Activated CD8-positive, alpha-beta memory T cell treated with anti-CD3 and anti-CD28 coated beads, Interleukin-2, amount 50 U/mL, for 1 hour (primary cell): ENCODE data around the gene CNTN1.

Source experiments
- DNase-seq: peaks from one replicate; pipeline ENCODE4 v3.0.0-alpha.2; 2020; ENCODE audit errors: extremely low read depth

The CNTN1 gene

GRCh38 chr12:40768125-40768864 lies 76.1 kb downstream of the CNTN1 start:
- DNase-seq: no peak

- no peak for DNase-seq
These were observed 77.6 kb downstream of the CNTN1 start for GRCh38 chr12:40769846-40770245.

GRCh38 chr12:40770781-40771180 lies 78.5 kb downstream of the CNTN1 start:
- DNase-seq: no peak

DNA sequence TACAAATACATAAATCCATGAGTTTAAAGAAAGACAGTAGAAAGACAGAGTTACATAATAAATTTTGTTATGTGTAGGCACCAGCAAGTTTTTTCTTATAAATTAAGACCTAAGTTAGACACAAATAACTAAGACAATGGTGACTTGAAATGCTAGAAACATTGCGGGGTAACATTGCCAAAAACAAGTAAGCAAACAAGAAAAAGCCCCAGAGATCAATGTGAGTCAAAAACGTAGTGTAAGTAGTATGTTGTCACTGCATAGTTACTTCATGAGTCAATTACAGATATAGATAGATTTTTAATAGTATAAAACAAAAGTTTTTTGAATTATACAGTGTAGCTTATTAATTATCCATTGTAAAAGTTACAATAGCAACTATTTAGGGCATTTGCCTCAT lies 83.4 kb downstream of the CNTN1 start:
- DNase-seq: no peak

DNA sequence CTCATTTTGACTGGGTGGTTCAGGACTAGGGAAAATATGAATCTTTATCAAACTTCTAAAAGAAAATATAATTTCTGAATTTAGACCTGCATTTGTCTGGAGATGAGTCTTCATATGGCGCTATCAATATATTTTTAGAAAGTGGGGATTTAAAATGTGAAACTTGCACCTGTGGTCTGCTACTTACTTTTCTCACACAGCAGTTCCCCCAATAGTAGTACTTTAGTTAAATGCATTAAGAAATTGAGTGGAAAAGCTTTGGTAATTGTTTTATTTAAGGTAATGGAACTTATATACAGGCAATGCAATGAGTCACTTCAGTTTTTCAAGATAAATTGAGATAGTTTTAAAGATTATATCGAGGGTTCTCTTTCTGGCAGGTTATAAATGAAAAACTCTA lies 91.9 kb downstream of the CNTN1 start:
- DNase-seq: no peak

- DNase-seq: no peak
These were observed 96.0 kb downstream of the CNTN1 start for GRCh38 chr12:40788276-40788675.

DNA sequence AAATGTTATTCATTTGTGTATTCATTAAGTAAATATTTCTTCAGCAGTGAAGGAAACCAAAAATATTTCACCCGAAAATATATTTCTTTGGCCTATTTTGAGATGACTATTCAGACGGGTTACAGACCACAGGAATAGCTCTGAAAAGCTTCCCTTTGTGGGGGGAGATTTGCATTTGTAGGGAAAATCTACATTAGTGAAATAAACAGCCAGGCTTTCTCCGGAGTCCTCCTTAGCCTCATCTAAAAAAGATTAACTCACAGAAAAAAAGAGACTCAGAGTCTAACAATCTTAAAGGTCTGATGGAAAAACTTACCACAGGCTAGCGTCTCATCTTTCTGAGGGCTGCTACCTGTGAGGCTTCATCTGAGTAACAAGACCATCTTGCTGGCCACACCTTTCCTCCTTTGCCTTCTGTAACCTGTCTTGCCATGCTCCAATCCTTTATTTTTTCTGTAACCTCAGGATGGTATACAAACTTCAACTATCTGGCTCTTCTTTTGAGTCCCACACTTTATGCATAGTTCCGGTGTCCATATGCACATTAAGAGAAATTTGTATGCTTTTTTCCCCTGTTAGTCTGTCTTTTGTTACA lies 100.7 kb downstream of the CNTN1 start:
- DNase-seq: no peak

DNA sequence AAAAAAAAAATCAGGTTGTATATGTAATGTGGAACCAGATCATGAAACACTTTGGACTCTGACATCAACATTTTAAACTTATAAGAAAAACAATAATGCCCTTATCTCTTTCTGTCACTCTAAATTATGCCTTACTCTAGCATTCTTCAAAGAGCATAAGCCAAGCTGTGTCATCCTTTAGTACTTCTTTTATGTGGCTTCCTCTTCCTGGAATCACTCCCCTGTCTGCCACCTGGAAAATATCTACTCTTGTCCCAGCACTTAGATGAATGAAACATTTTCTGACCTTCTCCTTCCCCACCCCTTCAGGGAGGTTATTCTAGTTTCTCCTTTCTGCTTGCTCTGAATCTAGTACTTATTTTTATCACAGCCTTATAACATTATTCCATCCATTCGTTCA lies 101.2 kb downstream of the CNTN1 start:
- no peak for DNase-seq

- no peak for DNase-seq
These were observed 101.8 kb downstream of the CNTN1 start for GRCh38 chr12:40794087-40794486.

GRCh38 chr12:40801082-40801481 lies 108.8 kb downstream of the CNTN1 start:
- DNase-seq: no peak

- no peak for DNase-seq
These were observed 109.6 kb downstream of the CNTN1 start for GRCh38 chr12:40801861-40802260.

- DNase-seq: no peak
These were observed 110.4 kb downstream of the CNTN1 start for GRCh38 chr12:40802656-40803055.

GRCh38 chr12:40819436-40820108 lies 127.3 kb downstream of the CNTN1 start:
- DNase-seq: no peak

GRCh38 chr12:40820794-40821484 lies 128.7 kb downstream of the CNTN1 start:
- DNase-seq: no peak

DNA sequence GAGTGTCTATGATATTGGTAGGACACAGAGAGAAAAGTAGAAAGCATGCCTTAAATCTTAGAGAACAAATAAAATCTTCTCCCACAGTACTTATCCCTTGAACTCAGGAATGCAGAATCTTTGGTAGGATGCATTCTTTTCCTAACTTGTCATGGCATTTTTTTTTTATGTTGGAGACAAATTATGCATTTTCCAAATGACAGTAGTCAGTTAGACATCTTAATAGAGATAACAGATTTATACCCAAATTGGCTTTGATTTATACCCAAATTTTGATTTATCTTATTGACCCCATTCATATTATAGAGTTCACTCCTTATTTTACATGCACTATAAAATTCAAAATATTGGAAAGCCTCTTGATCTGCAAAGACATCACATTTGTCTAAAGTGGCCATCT lies 132.9 kb downstream of the CNTN1 start:
- no peak for DNase-seq

DNA sequence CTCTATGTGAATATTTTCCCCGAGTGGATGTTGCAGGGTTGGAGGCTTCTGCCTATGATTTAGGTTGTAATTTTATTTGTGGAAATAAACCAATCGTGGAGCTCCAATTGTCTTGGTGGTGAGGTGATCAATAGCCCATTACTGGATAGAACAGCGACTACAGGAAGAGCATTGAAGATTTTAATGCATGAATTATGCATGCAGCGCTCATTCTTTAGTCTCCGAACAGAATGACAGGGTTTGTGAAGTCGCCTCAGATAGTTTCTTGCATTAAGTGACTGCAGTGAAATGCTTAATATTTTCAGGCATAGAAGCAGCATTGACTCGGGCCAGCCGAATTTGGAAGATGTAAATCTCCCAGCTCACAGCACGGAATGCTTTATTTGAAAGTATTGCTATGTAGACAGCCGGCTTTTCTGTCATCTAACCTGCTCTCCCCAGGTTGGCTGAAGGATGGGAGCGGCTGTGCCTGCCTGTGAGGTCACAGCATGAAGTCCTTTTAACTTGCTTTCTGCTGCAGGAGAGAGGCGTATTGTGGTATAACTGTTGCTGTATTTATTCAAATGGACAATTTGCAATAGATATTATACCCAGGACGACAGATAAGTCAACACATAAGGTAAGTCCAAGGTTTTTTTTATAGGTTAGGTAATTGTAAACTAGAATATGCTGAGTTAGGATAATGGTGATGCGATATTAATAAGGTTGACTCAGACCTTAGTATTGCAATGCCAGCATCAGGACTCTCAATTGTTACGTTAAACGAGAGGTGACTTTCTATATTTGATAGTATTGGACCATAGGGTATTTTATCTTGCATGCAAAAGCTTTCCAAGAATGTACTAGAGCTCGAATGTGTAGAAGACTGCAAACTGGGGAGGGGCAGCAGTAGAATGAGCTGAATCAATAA lies 135.7 kb downstream of the CNTN1 start:
- no peak for DNase-seq

DNA sequence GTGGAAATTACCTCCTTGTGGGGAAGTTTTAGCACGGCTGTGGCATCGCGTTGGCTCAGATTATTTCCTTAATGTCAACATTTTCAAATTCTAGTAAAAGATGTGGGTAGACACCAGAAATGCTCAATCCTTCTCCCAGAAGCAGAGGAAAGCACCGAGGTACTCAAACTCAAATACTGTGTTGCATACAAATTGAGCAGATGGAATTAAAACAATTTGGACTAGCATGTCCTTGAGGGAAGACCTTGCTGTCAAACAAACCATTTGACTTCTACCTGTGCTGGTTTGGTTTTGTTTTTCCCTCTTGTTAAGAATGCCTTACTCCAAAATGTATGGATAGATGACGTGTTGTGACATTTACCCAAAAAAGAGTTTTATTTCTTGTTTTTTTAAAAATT lies 136.4 kb downstream of the CNTN1 start:
- no peak for DNase-seq

GRCh38 chr12:40829738-40830144 lies 137.5 kb downstream of the CNTN1 start:
- no peak for DNase-seq

- DNase-seq: no peak
These were observed 139.7 kb downstream of the CNTN1 start for GRCh38 chr12:40831916-40832315.

GRCh38 chr12:40832668-40833067 lies 140.4 kb downstream of the CNTN1 start:
- DNase-seq: no peak

GRCh38 chr12:40833818-40834217 lies 141.6 kb downstream of the CNTN1 start:
- DNase-seq: no peak

GRCh38 chr12:40834321-40834720 lies 142.1 kb downstream of the CNTN1 start:
- no peak for DNase-seq
